HEK293T (cell line): Measurements from ENCODE around the gene TCERG1L.

Experiments
- ARNT ChIP-seq: fragments of 450-650 bp; IDR thresholded peaks from 2 replicates; pipeline ENCODE4 v1.6.1; 2017; ENCODE audit warnings: mild to moderate bottlenecking
- FOXM1 ChIP-seq: fragments of 450-650 bp; IDR thresholded peaks from 2 replicates; pipeline ENCODE4 v1.6.1; 2017; ENCODE audit warnings: mild to moderate bottlenecking, borderline replicate concordance
- NFRKB ChIP-seq: fragments of 450-650 bp; IDR thresholded peaks from 2 replicates; pipeline ENCODE4 v1.6.1; 2016; ENCODE audit warnings: mild to moderate bottlenecking, moderate library complexity
- SUZ12 ChIP-seq: fragments of 450-650 bp; IDR thresholded peaks from 2 replicates; pipeline ENCODE4 v1.6.1; 2016; ENCODE audit warnings: mild to moderate bottlenecking

GRCh38 chr10:131344747-131345146 is 33.2 kb upstream of the TCERG1L start:
- TF ChIP-seq SUZ12 (no peak), ARNT (no peak), NFRKB (no peak), FOXM1 (no peak)
